ENCODE data around the gene USP6NL.

DNA sequence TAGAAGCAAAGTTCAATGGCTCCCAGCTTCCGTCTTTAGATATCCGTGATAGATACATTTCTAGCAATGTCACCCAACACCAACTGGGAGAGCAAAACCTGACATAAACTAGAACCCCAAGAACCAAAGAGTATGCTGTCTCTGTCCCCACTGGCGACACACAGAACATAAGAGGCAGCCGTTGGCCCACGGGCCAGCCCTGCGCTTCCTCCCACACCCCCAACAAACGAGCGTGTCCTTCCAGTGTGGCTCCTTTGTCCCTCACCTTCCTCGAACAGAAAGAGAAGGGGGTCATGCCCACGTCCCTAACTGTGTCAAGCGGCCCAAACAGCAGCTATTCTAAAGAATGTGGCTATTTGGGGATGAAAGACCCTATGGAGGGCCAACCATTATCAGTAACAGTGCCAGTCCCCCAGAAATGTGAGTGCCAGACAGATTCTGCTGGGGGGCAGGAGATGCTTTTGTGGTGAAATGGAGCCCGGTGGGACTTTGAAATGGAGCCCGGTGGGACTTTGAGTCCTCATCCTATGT is 171.9 kb downstream of the USP6NL start:
- TF ChIP-seq, protein P1, sequence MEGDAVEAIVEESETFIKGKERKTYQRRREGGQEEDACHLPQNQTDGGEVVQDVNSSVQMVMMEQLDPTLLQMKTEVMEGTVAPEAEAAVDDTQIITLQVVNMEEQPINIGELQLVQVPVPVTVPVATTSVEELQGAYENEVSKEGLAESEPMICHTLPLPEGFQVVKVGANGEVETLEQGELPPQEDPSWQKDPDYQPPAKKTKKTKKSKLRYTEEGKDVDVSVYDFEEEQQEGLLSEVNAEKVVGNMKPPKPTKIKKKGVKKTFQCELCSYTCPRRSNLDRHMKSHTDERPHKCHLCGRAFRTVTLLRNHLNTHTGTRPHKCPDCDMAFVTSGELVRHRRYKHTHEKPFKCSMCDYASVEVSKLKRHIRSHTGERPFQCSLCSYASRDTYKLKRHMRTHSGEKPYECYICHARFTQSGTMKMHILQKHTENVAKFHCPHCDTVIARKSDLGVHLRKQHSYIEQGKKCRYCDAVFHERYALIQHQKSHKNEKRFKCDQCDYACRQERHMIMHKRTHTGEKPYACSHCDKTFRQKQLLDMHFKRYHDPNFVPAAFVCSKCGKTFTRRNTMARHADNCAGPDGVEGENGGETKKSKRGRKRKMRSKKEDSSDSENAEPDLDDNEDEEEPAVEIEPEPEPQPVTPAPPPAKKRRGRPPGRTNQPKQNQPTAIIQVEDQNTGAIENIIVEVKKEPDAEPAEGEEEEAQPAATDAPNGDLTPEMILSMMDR (conservative IDR thresholded peaks at IDR 0.05; ENCODE audit: low read depth, low read length): no peak
- no peak for TF ChIP-seq EZH2 (IDR thresholded peaks at IDR 0.05; ENCODE audit: borderline replicate concordance, low read depth, low read length, poor library complexity, severe bottlenecking)

Data from A673 (cell line).